ENCODE results near the gene SPRN. TPM values are rescaled to one million over a fixed set of nuclear protein-coding genes. Genes with fewer than 3 reads are reported as not detected.
"Not testable (repeated sequence)": the region's sequence is repeated elsewhere in the genome, so short reads cannot be mapped to it uniquely, and the experiment has no call there.

SPRN gene
- total RNA-seq, 1 donor from 2014 or later = not detected

GRCh38 chr10:133388236-133388972, 36.0 kb downstream of the SPRN start:
- DNase-seq (ENCODE audit: low spot score) = no peak

GRCh38 chr10:133386951-133387350, 37.5 kb downstream of the SPRN start:
- DNase-seq (ENCODE audit: low spot score) = not testable (repeated sequence)

- no peak for DNase-seq (ENCODE audit: low spot score)
These were observed 39.2 kb downstream of the SPRN start for GRCh38 chr10:133385214-133385613.

- no peak for DNase-seq (ENCODE audit: low spot score)
These were observed 40.4 kb downstream of the SPRN start for GRCh38 chr10:133384071-133384470.

GRCh38 chr10:133383551-133383950, 40.9 kb downstream of the SPRN start:
- no peak for DNase-seq (ENCODE audit: low spot score)

- peak; percentile 41 for DNase-seq (ENCODE audit: low spot score)
These were observed 43.4 kb downstream of the SPRN start for GRCh38 chr10:133381036-133381435.

GRCh38 chr10:133379801-133380666, 44.4 kb downstream of the SPRN start:
- peak; percentile 62 for DNase-seq (ENCODE audit: low spot score)

GRCh38 chr10:133379152-133379800, 45.1 kb downstream of the SPRN start, which contains the start of gene PAOX:
PAOX (plus strand) TSS chr10:133379262; CDS start chr10:133379317, 55 bp downstream.
- peak; percentile 75 for DNase-seq (ENCODE audit: low spot score)

GRCh38 chr10:133378251-133379096, 46.0 kb downstream of the SPRN start:
- peak; percentile 70 for DNase-seq (ENCODE audit: low spot score)

- DNase-seq (ENCODE audit: low spot score) = no peak
These were observed 46.6 kb downstream of the SPRN start for GRCh38 chr10:133377818-133378250.

GRCh38 chr10:133377025-133377817, 47.2 kb downstream of the SPRN start:
- DNase-seq (ENCODE audit: low spot score) = no peak

GRCh38 chr10:133376183-133376582, 48.2 kb downstream of the SPRN start:
- not testable (repeated sequence) for DNase-seq (ENCODE audit: low spot score)

- no peak for DNase-seq (ENCODE audit: low spot score)
These were observed 48.9 kb downstream of the SPRN start for GRCh38 chr10:133375357-133376115.

GRCh38 chr10:133373174-133374090, 51.0 kb downstream of the SPRN start, which contains the start of gene ECHS1:
ECHS1 (minus strand) TSS chr10:133373354; CDS start chr10:133373333, 21 bp downstream.
- DNase-seq (ENCODE audit: low spot score) = peak; percentile 96

GRCh38 chr10:133372507-133372906, 51.9 kb downstream of the SPRN start:
- DNase-seq (ENCODE audit: low spot score) = no peak

Measured in ureter (tissue), 1 donor.